Measurements from ENCODE around the gene SERPINI1.
"Not testable (repeated sequence)": the region's sequence is repeated elsewhere in the genome, so short reads cannot be mapped to it uniquely, and the experiment has no call there.

Gene SERPINI1

GRCh38 chr3:167787440-167787839, 51.9 kb downstream of the SERPINI1 start:
- no peak for DNase-seq (ENCODE audit: low spot score)

- no peak for DNase-seq (ENCODE audit: low spot score)
These were observed 62.9 kb downstream of the SERPINI1 start for GRCh38 chr3:167798443-167798842.

GRCh38 chr3:167808910-167809309, 73.4 kb downstream of the SERPINI1 start:
- no peak for DNase-seq (ENCODE audit: low spot score)

GRCh38 chr3:167810236-167810635, 74.7 kb downstream of the SERPINI1 start:
- DNase-seq (ENCODE audit: low spot score), result no peak

- no peak for DNase-seq (ENCODE audit: low spot score)
These were observed 75.5 kb downstream of the SERPINI1 start for GRCh38 chr3:167811031-167811430.

- DNase-seq (ENCODE audit: low spot score), result peak; percentile 45
These were observed 77.9 kb downstream of the SERPINI1 start for GRCh38 chr3:167813169-167814123.

GRCh38 chr3:167814441-167814951, 79.0 kb downstream of the SERPINI1 start:
- DNase-seq (ENCODE audit: low spot score), result no peak

GRCh38 chr3:167816953-167817352, 81.4 kb downstream of the SERPINI1 start:
- peak; percentile 61 for DNase-seq (ENCODE audit: low spot score)

GRCh38 chr3:167820102-167820865, 84.8 kb downstream of the SERPINI1 start:
- DNase-seq (ENCODE audit: low spot score), result no peak

GRCh38 chr3:167821248-167821805, 85.8 kb downstream of the SERPINI1 start:
- no peak for DNase-seq (ENCODE audit: low spot score)

- peak; percentile 23 for DNase-seq (ENCODE audit: low spot score)
These were observed 88.2 kb downstream of the SERPINI1 start for GRCh38 chr3:167823738-167824137.

GRCh38 chr3:167827588-167827987, 92.1 kb downstream of the SERPINI1 start:
- not testable (repeated sequence) for DNase-seq (ENCODE audit: low spot score)

- no peak for DNase-seq (ENCODE audit: low spot score)
These were observed 93.5 kb downstream of the SERPINI1 start for GRCh38 chr3:167829071-167829470.

GRCh38 chr3:167830007-167830406, 94.5 kb downstream of the SERPINI1 start:
- DNase-seq (ENCODE audit: low spot score), result no peak

- DNase-seq (ENCODE audit: low spot score), result no peak
These were observed 99.8 kb downstream of the SERPINI1 start for GRCh38 chr3:167835359-167835758.

- no peak for DNase-seq (ENCODE audit: low spot score)
These were observed 100.4 kb downstream of the SERPINI1 start for GRCh38 chr3:167835953-167836352.

GRCh38 chr3:167837466-167837865, 101.9 kb downstream of the SERPINI1 start:
- DNase-seq (ENCODE audit: low spot score), result no peak

- DNase-seq (ENCODE audit: low spot score), result no peak
These were observed 104.1 kb downstream of the SERPINI1 start for GRCh38 chr3:167839460-167840134.

GRCh38 chr3:167840247-167840646, 104.7 kb downstream of the SERPINI1 start:
- no peak for DNase-seq (ENCODE audit: low spot score)

- DNase-seq (ENCODE audit: low spot score), result no peak
These were observed 108.0 kb downstream of the SERPINI1 start for GRCh38 chr3:167843481-167843880.

- no peak for DNase-seq (ENCODE audit: low spot score)
These were observed 108.4 kb downstream of the SERPINI1 start for GRCh38 chr3:167843886-167844285.

Data from SK-N-DZ (cell line).